SK-N-SH (cell line): ENCODE results near the gene UPF3A.

Source experiments
- CTCF ChIP-seq: fragments of 200-600 bp; sonication (generic); IDR thresholded peaks from 2 replicates; pipeline ENCODE4 v1.6.1; 2017; ENCODE audit warnings: antibody characterized with exemption, mild to moderate bottlenecking, moderate library complexity
- FOXM1 ChIP-seq: IDR thresholded peaks from 2 replicates; pipeline ENCODE4 v1.4.0; 2012; ENCODE audit warnings: low read depth, mild to moderate bottlenecking
- MXI1 ChIP-seq: IDR thresholded peaks from 2 replicates; pipeline ENCODE4 v1.6.1; 2012; ENCODE audit warnings: mild to moderate bottlenecking, low read depth, low read length, improper control_type of control experiment
- NFIC ChIP-seq: IDR thresholded peaks from 2 replicates; pipeline ENCODE4 v1.4.0; 2012; ENCODE audit warnings: borderline replicate concordance
- RFX5 ChIP-seq: IDR thresholded peaks from 2 replicates; pipeline ENCODE4 v1.6.1; 2012; ENCODE audit warnings: mild to moderate bottlenecking, improper control_type of control experiment, low read length
- SIN3A ChIP-seq: IDR thresholded peaks from 2 replicates; pipeline ENCODE4 v1.6.1; 2012; ENCODE audit warnings: low read depth, mild to moderate bottlenecking, low read length, moderate library complexity, borderline replicate concordance
- TEAD4 ChIP-seq: IDR thresholded peaks from 2 replicates; pipeline ENCODE4 v1.4.0; 2012; ENCODE audit warnings: mild to moderate bottlenecking, borderline replicate concordance; ENCODE audit not compliant: insufficient read depth
- TF ChIP-seq, protein P1 (sequence below): IDR thresholded peaks from 2 replicates; pipeline ENCODE4; 2012
- TF ChIP-seq, protein P2 (sequence below): IDR thresholded peaks from 2 replicates; pipeline ENCODE4 v1.4.0; 2012; ENCODE audit warnings: low read depth, borderline replicate concordance

DNA sequence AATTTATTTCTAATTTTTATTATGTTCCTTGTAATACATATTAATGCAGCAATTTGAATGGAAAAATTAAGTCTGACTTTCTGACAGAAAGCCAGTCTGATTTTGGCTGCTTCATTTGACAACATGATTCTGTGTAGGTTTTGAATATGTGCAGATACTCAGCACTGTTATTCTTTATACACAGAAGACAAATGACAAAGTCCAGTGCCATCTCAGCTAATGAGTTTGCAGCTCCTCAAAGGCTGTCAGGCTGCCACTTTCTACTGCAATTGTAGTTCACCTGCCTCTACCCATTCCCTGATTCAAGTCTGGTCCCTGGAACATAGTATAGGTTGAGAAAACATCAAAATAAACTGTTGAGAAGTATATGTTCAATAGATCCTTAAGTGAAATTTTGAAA, 30.0 kb downstream of the UPF3A start:
- TF ChIP-seq MXI1 (no peak), CTCF (no peak), TEAD4 (no peak), FOXM1 (no peak), RFX5 (no peak), NFIC (no peak), SIN3A (no peak)
- TF ChIP-seq, protein P1, sequence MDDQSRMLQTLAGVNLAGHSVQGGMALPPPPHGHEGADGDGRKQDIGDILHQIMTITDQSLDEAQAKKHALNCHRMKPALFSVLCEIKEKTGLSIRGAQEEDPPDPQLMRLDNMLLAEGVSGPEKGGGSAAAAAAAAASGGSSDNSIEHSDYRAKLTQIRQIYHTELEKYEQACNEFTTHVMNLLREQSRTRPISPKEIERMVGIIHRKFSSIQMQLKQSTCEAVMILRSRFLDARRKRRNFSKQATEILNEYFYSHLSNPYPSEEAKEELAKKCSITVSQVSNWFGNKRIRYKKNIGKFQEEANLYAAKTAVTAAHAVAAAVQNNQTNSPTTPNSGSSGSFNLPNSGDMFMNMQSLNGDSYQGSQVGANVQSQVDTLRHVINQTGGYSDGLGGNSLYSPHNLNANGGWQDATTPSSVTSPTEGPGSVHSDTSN, result no peak
- TF ChIP-seq, protein P2, sequence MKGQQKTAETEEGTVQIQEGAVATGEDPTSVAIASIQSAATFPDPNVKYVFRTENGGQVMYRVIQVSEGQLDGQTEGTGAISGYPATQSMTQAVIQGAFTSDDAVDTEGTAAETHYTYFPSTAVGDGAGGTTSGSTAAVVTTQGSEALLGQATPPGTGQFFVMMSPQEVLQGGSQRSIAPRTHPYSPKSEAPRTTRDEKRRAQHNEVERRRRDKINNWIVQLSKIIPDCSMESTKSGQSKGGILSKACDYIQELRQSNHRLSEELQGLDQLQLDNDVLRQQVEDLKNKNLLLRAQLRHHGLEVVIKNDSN, result no peak
